Activated CD8-positive, alpha-beta memory T cell treated with anti-CD3 and anti-CD28 coated beads, Interleukin-2, amount 50 U/mL, for 1 hour (primary cell): Measurements from ENCODE around the gene SGIP1.
"Not testable (repeated sequence)": the region's sequence is repeated elsewhere in the genome, so short reads cannot be mapped to it uniquely, and the experiment has no call there.

ENCODE experiments used
- DNase-seq: peaks from one replicate; pipeline ENCODE4 v3.0.0-alpha.2; 2020; ENCODE audit errors: extremely low read depth

Gene SGIP1

GRCh38 chr1:66730462-66730861 lies 196.5 kb downstream of the SGIP1 start:
- no peak for DNase-seq

- DNase-seq = no peak
These were observed 197.4 kb downstream of the SGIP1 start for GRCh38 chr1:66731170-66731865.

GRCh38 chr1:66732407-66733166 lies 198.6 kb downstream of the SGIP1 start:
- DNase-seq = no peak

DNA sequence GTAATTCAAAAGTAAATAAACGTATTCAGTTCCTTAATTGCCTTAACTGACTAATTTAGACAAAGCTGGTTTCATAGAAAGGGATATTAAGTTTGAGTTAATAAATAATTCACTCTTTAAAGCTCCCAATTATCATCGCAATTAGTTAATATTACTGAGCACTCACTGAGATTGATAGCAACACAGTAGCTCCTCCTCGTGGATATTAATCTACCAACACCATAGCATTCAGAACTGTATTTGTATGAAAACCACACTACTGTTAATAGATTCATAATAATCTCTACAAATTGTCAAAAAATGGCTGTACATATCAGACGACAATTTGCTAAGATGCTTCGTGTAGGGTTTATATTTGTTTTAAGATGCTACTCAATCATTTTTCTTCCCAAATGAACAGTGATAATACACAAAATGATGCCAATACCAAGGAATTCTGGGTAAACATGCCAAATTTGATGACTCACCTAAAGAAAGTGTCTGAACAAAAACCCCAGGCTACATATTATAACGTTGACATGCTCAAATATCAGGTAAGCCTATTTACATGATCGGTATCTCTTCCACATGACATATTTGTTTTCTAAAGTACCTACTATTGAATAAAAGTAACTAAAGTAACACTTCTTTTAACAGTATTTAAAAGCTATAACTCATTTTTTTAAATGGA lies 199.5 kb downstream of the SGIP1 start:
- no peak for DNase-seq

DNA sequence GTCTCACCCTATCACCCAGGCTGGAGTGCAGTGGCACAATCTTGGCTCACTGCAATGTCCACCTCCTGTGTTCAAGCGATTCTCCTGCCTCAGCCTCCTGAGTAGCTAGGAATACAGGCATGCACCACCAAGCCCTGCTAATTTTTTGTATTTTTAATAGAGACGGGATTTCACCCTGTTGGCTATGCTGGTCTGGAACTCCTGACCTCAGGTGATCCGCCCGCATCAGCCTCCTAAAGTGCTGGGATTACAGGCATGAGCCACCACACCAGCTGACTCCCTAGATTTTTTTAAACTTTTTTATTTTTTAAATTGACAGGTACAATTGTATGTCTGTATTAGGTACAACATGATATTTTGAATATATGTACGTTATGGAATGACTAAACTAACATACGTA lies 200.6 kb downstream of the SGIP1 start:
- DNase-seq = not testable (repeated sequence)

GRCh38 chr1:66737836-66738235 lies 203.9 kb downstream of the SGIP1 start:
- no peak for DNase-seq

DNA sequence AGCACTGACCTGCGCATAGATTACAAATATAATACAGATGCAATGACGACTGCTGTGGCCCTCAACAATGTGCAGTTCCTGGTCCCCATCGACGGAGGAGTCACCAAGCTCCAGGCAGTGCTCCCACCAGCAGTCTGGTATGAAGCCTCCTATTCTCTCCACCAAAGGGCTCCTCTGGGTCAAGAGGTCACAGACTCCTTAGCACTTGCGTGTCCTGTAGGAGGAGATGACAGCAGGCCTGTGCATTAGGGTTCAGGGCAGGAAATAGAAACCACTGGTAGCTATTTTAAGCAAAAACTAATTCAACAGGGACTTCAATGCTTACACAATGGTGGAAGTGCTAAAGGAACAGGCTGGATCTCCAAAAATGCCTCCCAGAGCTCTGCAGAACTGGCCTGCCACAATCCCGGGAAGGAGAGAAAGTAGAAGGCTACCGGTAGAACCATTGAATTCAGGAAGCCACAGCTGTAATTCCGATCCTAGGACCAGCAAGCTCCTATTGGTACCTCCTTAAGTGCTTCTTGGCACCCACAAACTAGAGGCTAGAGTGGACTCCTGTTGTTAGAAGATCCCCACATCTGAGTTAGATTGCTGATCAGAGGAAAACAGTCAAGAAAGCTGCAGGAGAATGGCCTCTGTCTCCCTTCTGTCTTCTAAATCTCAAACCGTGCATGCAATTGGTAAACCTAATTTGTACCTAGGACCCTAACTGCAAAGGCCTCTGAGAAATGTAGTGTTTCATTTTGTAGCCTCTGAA lies 205.6 kb downstream of the SGIP1 start:
- no peak for DNase-seq

DNA sequence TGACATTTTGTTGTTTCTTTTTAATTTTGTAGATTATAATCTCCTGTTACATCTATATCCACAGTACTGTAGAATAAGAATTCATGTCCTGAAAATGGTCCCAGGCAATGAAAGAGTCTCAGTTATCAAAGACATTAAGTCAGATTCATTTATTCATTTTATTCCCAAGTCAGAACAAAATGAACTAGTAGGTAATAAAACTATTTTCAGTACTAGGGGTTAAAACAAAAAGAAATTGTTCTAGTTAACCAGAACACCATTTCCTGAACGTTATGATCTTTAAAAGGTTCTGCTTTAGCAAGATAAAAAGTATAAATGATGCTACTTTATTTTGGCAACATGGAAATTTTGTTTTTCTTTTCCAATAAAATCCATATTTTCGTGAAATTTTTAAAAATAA lies 211.5 kb downstream of the SGIP1 start:
- DNase-seq = no peak

DNA sequence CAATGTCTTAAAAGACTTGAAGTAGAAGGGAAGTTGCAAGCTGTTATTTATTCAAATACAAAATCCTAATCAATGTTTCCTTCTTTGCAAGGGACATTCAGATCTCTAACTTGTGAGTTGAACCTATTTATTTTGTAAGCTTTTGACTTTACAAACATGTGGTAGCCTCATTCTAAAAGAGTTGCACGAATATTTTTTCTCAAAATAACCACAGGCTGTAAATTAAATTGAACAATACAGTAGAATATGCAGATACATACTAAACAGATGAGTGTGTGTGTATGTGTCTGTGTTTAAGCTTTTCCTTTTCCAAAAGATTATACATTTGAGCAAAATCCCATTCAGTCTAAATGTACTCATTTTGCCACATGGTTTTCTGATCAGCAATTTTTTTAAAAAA lies 213.5 kb downstream of the SGIP1 start:
- DNase-seq = no peak

- DNase-seq = no peak
These were observed 216.6 kb downstream of the SGIP1 start for GRCh38 chr1:66750577-66750976.

- DNase-seq = no peak
These were observed 217.2 kb downstream of the SGIP1 start for GRCh38 chr1:66751160-66751559.

DNA sequence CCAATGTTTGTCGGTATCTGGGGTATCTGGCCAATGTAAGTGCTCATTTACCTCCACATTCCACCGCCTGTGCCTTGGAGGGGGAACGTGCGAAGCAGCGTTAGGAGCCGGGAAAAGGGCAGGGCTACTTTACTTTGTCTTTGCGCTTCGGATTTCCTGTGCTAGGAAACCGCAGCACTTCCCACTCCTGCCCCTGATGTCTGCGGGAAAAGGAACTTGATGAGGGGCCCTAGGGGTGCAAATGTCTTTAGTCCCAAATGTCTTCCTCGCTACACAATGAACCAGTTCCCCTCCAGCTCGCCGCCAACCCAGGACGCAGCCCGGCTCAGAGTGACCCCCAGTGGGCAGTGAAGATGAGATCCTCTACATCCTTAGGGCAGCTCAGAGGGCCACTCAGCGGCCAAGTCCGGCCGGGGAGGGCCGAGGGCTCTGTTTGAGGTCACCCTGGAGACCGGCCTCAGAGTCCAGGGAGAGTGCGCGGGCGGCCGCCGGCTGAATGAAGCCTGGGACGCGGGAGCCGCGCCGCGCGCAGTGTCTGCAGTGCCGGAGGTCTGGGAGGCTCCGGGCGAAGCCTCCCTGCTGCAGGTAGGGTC lies 218.1 kb downstream of the SGIP1 start, which contains the start of gene DYNLT5:
DYNLT5 (plus strand) TSS at position 460 of the 593 bp plus-strand sequence. CDS start 2,200 bp downstream, outside the sequence.
- no peak for DNase-seq

- DNase-seq = no peak
These were observed 218.9 kb downstream of the SGIP1 start for GRCh38 chr1:66752671-66753371.

DNA sequence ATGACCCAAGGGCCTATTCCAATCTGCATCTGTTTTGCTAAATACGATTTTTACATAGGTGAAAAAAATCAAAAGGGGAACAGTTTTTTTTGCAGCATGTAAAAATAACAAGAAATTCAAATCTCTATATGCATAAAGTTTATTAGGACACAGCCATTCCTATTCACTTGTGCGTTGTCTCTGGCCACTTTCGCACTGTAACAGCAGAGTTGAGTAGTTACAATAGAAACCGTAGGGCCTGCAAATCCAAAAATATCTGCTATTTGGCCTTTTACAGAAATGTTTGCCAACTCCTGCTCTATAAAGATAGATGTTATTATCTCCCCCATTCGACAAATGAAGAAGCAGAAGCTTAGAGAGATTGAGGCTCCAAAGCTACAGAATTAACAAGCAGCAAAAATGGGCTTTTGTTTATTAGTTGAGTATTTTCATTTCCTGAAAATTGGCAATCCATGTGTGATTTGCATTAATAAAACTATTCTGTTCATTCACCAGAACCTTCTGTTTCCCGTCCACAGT lies 223.8 kb downstream of the SGIP1 start:
- no peak for DNase-seq

GRCh38 chr1:66758241-66758755 lies 224.3 kb downstream of the SGIP1 start:
- no peak for DNase-seq

- no peak for DNase-seq
These were observed 226.6 kb downstream of the SGIP1 start for GRCh38 chr1:66760506-66760905.

GRCh38 chr1:66761221-66761620 lies 227.3 kb downstream of the SGIP1 start:
- DNase-seq = no peak

DNA sequence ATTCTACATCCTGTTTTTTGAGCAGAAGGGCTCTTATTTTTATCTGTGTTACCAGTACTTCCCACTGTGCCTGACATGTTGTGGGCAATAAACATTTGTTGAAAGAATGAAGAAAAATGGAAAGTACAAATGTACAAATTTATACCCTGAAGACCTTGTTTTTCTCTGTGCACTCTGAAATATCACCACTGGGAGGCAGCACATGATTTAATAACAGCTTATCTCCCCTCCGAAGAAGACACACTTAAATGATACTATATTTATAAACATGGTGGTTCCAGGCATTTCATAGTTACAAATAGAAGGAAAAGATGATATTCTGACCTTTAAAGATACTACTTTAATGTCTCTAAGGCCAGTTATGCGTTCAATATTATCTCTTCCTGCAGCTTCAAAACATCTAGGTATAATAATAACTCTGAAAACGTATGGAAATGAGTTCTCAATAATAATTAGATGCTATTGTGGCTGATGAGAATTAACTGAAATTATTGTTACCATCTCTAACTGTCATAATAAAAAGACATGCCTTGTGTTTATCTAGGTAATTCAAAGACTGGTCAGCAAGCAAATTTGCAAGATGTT lies 231.1 kb downstream of the SGIP1 start:
- peak; percentile 25 for DNase-seq

- DNase-seq = no peak
These were observed 233.7 kb downstream of the SGIP1 start for GRCh38 chr1:66767626-66768025.

DNA sequence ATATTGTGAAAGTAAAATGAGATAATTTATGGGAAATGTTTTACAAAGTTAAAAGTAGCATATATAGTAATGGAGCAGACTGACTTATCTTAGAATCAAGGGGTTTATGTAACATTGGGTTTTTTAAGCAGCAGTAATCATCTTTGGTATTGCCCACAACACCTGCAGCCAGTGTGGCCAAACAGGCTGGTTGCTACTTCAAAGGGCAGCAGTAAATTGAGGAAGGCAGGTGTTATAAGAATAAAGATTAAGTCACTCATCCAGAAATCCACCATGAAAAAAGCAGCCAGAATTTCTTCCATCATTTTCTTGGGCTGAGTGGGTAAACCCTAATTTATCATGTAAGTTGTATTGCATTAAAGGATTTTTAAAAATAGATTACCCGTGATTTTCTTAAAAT lies 235.0 kb downstream of the SGIP1 start:
- no peak for DNase-seq
